Measurements from ENCODE around the gene MIF. TPM values are rescaled to one million over a fixed set of nuclear protein-coding genes. Genes with fewer than 3 reads are reported as not detected.

Gene MIF
- total RNA-seq, 4 donors from 2014 or later = 58.8 to 202 (median 128) TPM

- no peak for TF ChIP-seq CTCF (IDR thresholded peaks at IDR 0.05; ENCODE audit: low read depth)
Measured at GRCh38 chr22:23908587-23909205, 14.5 kb downstream of the MIF start.

GRCh38 chr22:23909296-23909898 is 15.2 kb downstream of the MIF start:
- TF ChIP-seq CTCF (IDR thresholded peaks at IDR 0.05; ENCODE audit: low read depth) = no peak

GRCh38 chr22:23910496-23911190 is 16.5 kb downstream of the MIF start:
- no peak for TF ChIP-seq CTCF (IDR thresholded peaks at IDR 0.05; ENCODE audit: low read depth)

- TF ChIP-seq CTCF (IDR thresholded peaks at IDR 0.05; ENCODE audit: low read depth) = no peak
Measured at GRCh38 chr22:23911318-23911980, 17.3 kb downstream of the MIF start.

- no peak for TF ChIP-seq CTCF (IDR thresholded peaks at IDR 0.05; ENCODE audit: low read depth)
Measured at GRCh38 chr22:23912293-23912903, 18.2 kb downstream of the MIF start.

- no peak for TF ChIP-seq CTCF (IDR thresholded peaks at IDR 0.05; ENCODE audit: low read depth)
Measured at GRCh38 chr22:23913306-23913660, 19.1 kb downstream of the MIF start.

Data from subcutaneous adipose tissue (tissue), 4 donors.